Epithelial cell of proximal tubule (primary cell): Measurements from ENCODE around the gene ROBO2. TPM values are rescaled to one million over a fixed set of nuclear protein-coding genes. Genes with fewer than 3 reads are reported as not detected.

Experiments
- DNase-seq: peaks from one replicate; pipeline ENCODE4 v3.0.0-alpha.2; 2011; ENCODE audit warnings: low read depth
- H3K4me3 ChIP-seq: 2 replicates; pipeline ENCODE4 v1.5.1; 2011; ENCODE audit warnings: low read depth, mild to moderate bottlenecking, low read length
- total RNA-seq: library from RNA; depleted of rRNA; stranded (reverse); fragments of >200 nt; gene quantifications from 2 replicates; pipeline ENCODE4 v1.2.3, GENCODE V29; 2015
- TF ChIP-seq, protein P1 (sequence below): conservative IDR thresholded peaks from 2 replicates; pipeline ENCODE4 v1.5.1; 2012; ENCODE audit warnings: low read depth, mild to moderate bottlenecking, low read length

Gene ROBO2
- total RNA-seq, 1 donor from 2014 or later: 0.52 TPM

DNA sequence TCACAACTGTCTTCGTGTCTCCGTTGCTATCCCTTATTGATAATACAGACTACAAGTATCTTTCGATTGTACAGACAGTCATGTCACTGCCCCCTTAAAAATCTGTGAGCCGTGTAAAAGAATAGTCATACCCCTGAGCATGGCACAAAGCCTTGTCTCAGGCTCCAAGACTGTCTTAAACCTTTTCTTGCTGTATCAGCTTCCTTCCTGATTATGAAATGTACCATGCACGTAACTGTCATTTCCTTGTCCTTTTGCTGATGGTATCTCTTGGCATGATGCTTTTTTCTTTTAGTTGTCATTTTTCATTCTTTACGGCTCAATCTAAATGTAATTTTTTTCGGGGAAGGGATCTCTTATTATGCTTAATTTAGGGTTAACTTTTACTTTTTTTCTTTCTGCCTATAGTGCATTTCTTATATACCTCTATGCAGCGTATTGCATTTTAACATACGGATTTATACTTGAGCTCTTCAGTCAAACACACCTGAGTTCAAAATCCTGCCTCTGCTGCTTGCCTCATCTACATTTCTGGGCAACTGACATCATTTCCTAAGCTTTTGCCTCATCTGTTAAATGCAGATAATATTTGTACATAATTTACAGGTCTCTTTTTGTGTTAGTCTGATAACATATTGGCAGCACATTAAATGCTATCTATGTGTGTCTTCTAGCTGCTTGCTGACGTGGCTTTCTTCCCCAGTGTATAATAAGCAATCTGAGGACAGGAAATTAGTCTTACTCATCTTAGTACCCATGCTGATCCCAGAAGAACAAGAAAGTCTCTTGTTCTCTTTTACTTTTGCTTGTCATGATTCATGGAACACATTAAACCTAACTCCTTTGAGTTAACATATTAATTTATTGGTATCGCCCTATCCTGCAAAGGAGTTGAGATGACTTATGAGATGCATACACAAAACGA lies 57.3 kb downstream of the ROBO2 start:
- TF ChIP-seq, protein P1, sequence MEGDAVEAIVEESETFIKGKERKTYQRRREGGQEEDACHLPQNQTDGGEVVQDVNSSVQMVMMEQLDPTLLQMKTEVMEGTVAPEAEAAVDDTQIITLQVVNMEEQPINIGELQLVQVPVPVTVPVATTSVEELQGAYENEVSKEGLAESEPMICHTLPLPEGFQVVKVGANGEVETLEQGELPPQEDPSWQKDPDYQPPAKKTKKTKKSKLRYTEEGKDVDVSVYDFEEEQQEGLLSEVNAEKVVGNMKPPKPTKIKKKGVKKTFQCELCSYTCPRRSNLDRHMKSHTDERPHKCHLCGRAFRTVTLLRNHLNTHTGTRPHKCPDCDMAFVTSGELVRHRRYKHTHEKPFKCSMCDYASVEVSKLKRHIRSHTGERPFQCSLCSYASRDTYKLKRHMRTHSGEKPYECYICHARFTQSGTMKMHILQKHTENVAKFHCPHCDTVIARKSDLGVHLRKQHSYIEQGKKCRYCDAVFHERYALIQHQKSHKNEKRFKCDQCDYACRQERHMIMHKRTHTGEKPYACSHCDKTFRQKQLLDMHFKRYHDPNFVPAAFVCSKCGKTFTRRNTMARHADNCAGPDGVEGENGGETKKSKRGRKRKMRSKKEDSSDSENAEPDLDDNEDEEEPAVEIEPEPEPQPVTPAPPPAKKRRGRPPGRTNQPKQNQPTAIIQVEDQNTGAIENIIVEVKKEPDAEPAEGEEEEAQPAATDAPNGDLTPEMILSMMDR: no peak
- no peak overlapping the region for H3K4me3 ChIP-seq
- DNase-seq: no peak

DNA sequence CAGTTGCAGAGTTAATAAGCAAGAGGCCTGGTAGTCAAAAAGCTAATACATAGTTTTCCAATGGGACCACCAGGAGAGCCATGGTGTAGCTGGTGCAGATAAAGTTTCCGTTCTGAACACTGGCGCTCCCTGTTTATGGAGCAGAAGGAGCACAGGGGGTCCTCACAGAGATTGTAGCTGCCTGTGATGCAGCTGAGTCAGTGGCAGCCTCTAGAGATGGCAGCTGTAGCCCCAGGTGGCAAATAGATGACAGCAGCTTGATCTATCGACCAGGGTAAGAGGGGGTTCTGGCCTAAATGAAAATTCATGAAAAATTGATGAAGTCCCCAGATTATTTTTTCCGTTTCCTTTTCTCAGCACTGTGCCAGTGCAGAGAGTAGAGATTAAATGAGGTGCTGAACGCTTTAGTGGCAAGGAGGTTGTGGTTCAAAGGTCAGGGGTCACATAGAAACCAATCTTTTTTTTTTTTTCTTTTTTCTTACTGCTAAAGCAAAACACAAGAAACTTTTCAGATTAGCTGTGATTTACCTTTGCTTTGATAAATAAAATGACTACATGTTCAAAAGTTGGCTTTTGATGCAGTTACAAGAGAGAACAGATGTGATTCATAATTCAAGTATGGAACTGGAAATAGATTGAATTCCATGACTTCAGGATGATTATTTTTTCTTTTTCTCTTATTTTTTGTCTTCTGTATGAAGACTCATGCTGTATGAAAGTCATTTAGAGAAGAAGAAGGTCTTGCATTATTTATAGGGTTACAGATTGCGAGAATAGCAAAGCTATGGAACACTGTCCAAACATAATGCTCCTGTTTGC lies 63.3 kb downstream of the ROBO2 start:
- TF ChIP-seq, protein P1: no peak
- H3K4me3 ChIP-seq: no peak overlapping the region
- DNase-seq: no peak

DNA sequence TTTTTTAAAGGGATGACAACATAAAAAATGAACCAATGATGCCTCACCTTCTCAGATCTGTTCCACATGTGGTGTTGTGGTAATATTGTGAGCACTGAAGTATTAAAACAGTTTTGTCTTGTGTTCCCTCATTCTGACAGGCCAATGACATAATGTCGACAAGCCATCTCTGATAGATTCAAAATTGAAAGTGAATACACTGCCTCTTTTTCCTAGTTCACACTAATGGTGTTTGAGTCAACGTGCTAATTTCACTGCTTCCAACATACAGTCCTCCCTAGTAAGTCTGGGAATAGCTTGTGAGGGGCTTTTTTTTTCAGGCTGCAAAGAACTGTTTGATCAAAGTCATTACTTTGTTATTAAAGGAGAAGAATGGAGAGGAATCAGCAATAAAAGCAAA lies 82.8 kb downstream of the ROBO2 start:
- DNase-seq: no peak
- TF ChIP-seq, protein P1: no peak
- no peak overlapping the region for H3K4me3 ChIP-seq

DNA sequence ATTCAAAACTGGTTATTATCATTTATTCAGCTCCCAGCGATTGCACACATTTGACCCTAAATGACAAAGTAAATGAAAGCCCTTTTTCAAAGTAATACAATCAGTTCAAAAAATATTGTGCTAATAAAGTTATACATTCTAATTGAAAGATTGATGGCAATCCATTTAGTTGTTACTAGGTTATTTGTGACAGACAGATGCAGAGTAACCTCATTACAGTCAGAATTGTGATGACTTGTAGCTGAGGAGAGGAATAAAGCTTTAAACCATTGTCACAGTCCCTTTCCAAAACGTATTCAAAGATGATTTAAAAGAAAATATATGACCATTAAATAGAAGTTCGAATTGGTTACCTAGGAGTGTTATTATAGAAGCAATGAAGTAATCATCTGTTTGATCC lies 86.1 kb downstream of the ROBO2 start:
- H3K4me3 ChIP-seq: no peak overlapping the region
- TF ChIP-seq, protein P1: no peak
- no peak for DNase-seq

DNA sequence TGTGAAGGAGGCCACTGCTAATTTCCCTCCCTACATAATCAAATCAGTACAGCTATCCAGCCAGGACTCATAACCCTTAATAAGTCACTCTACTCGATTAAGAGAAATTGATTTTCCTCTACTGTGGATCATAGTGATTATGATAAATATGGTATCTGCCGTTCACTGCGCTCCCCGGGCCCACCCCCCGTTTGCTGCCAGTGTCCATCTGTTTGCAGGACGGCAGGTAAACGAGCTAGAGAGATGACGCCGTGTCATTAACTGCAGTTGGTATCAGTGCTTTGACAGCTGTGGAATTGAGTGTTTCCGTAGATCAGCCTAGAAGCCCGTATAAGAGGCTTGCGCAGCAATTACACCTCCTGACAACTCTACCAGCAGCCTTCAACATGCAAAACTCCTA lies 94.9 kb downstream of the ROBO2 start:
- TF ChIP-seq, protein P1: no peak
- no peak for DNase-seq
- no peak overlapping the region for H3K4me3 ChIP-seq

DNA sequence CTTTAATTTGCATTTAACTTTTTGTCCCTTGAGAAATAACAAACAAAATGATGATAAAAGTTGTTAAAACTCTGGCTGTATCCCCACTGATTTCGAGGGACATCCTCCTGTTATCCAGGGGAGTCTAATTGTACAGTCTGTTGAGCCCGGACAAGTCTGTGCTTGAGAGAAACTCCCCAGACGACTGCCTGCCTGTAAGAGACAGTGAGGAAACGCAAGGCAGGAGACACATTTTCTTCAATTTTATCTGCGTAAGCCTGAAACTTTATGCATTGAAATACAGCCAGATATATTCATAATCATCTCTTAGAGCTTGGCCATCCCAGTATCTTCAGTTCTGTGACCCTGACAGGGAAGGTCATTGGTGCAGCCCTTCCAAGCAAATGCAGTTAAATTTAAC lies 97.7 kb downstream of the ROBO2 start:
- TF ChIP-seq, protein P1: no peak
- no peak overlapping the region for H3K4me3 ChIP-seq
- no peak for DNase-seq
